HepG2 (cell line): ENCODE data around the gene PCARE. TPM values are rescaled to one million over a fixed set of nuclear protein-coding genes. Genes with fewer than 3 reads are reported as not detected.

ENCODE experiments used
- ATAC-seq: fragments of 200-7000 bp; cut with Tn5 transposase; 3 replicates; pipeline ENCODE4 v1.9.1; 2020; ENCODE audit warnings: mild to moderate bottlenecking, moderate library complexity
- BruUV-seq: library from RNA; stranded (reverse); fragments of 400-500 nt; replicated peaks from 2 replicates; lab custom pipeline; 2021; lab: Mats Ljungman, UMichigan
- CTCF ChIA-PET: fragments of 300-600 bp; formaldehyde crosslinking; extraction: SDS; loops from one replicate; lab custom pipeline; 2021; ENCODE audit warnings: low total read pairs, inconsistent platforms, low intra/inter-chr PET ratio; lab: Yijun Ruan, JAX
- POLR2A ChIA-PET: fragments of 350-600 bp; sonication (Branson Sonifier 250); formaldehyde crosslinking; loops from one replicate; lab custom pipeline; 2020; ENCODE audit warnings: antibody characterized with exemption, inconsistent platforms; lab: Yijun Ruan, JAX
- DNase-seq: peaks from one replicate; pipeline ENCODE4 v3.0.0-alpha.2; 2015; ENCODE audit warnings: low spot score
- FAIRE-seq: peaks from 3 replicates; lab custom pipeline; 2011; peaks lifted over from hg19 to GRCh38; lab: Jason Lieb, UNC
- H2AFZ ChIP-seq: one replicate; pipeline ENCODE4 v1.6.1; 2011; ENCODE audit warnings: low read length, inconsistent platforms
- H3K27ac ChIP-seq: fragments of 300-600 bp; 3 replicates; pipeline ENCODE4 v1.8.0; 2011; ENCODE audit warnings: mixed run types, mild to moderate bottlenecking, mixed read lengths, low read length, inconsistent platforms; ENCODE audit not compliant: insufficient read depth; ENCODE audit errors: extremely low read length
- H3K27me3 ChIP-seq, 2 experiments: fragments of 200-600 bp in 1 of 2; 2 replicates in 1 of 2; 3 replicates in 1 of 2; pipeline versions ENCODE4 v1.6.0 to v1.8.0; 2011; ENCODE audit warnings: low read length in 2 of 2, mild to moderate bottlenecking in 2 of 2, moderate library complexity in 2 of 2, inconsistent platforms in 1 of 2; ENCODE audit not compliant: insufficient read depth in 2 of 2, control insufficient read depth in 1 of 2
- H3K36me3 ChIP-seq, 2 experiments: fragments of 200-600 bp in 1 of 2; replicated peaks in 1 of 2; 2 replicates in 1 of 2; 3 replicates in 1 of 2; pipeline versions ENCODE4 v1.5.1 to v1.8.0; 2011; ENCODE audit warnings: low read length in 2 of 2, inconsistent platforms in 1 of 2; ENCODE audit not compliant: insufficient read depth in 2 of 2, control insufficient read depth in 1 of 2
- H3K4me1 ChIP-seq: 2 replicates; pipeline ENCODE4 v1.5.1; 2012; ENCODE audit warnings: low read length, inconsistent platforms; ENCODE audit not compliant: insufficient read depth
- H3K4me2 ChIP-seq: 2 replicates; pipeline ENCODE4 v1.6.0; 2011; ENCODE audit warnings: low read depth, low read length, inconsistent platforms
- H3K4me3 ChIP-seq, 3 experiments: fragments of 200-600 bp in 1 of 3; sonication (generic), shearing (Covaris generic) in 1 of 3; replicated peaks in 1 of 3; 2 replicates each; pipeline ENCODE4 v1.5.1; 2011 to 2016; ENCODE audit warnings: low read length in 3 of 3, inconsistent platforms in 2 of 3, low read depth in 2 of 3, mild to moderate bottlenecking in 2 of 3, control low read depth in 1 of 3, mixed read lengths in 1 of 3; ENCODE audit not compliant: insufficient read depth in 1 of 3
- H3K79me2 ChIP-seq: one replicate; pipeline ENCODE4 v1.6.1; 2011; ENCODE audit warnings: low read length, inconsistent platforms; ENCODE audit not compliant: insufficient read depth
- H3K9ac ChIP-seq: 2 replicates; pipeline ENCODE4 v1.6.0; 2011; ENCODE audit warnings: mild to moderate bottlenecking, low read depth, low read length, inconsistent platforms; ENCODE audit not compliant: insufficient read depth
- H3K9me3 ChIP-seq: 2 replicates; pipeline ENCODE4 v1.5.1; 2012; ENCODE audit warnings: mild to moderate bottlenecking, low read length
- H4K20me1 ChIP-seq: 2 replicates; pipeline ENCODE4 v1.6.0; 2011; ENCODE audit warnings: inconsistent platforms, mild to moderate bottlenecking, low read length, moderate library complexity; ENCODE audit not compliant: insufficient read depth
- BRD4 ChIP-seq: sonication (generic); formaldehyde crosslinking; IDR thresholded peaks from 2 replicates; pipeline ENCODE4 v1.4.0; 2020; ENCODE audit warnings: missing genetic modification reagents
- EED ChIP-seq: sonication (generic); formaldehyde crosslinking; IDR thresholded peaks from 2 replicates; pipeline ENCODE4 v1.5.0; 2020; ENCODE audit warnings: mild to moderate bottlenecking, missing genetic modification reagents
- GPN1 ChIP-seq: sonication (generic); formaldehyde crosslinking; IDR thresholded peaks from 2 replicates; pipeline ENCODE4 v1.5.1; 2020; ENCODE audit warnings: missing genetic modification reagents, borderline replicate concordance
- HHEX ChIP-seq: IDR thresholded peaks from 2 replicates; pipeline ENCODE4 v1.6.1; 2016; ENCODE audit warnings: control low read depth
- HNF4A ChIP-seq: sonication (generic); formaldehyde crosslinking; IDR thresholded peaks from 2 replicates; pipeline ENCODE4 v1.4.0; 2020; ENCODE audit warnings: missing genetic modification reagents
- IRF2 ChIP-seq: IDR thresholded peaks from 2 replicates; pipeline ENCODE4 v1.6.1; 2018; ENCODE audit warnings: missing genetic modification reagents, missing compliant biosample characterization
- POLR2G ChIP-seq: fragments of 200-400 bp; formaldehyde crosslinking; IDR thresholded peaks from 2 replicates; pipeline ENCODE4 v1.6.1; 2018; ENCODE audit warnings: mild to moderate bottlenecking, low read depth, low read length, moderate library complexity
- RFX1 ChIP-seq: fragments of 450-650 bp; IDR thresholded peaks from 2 replicates; pipeline ENCODE4 v1.6.1; 2017
- SOX13 ChIP-seq, 3 experiments: fragments of 450-650 bp in 1 of 3; sonication (generic) in 1 of 3; formaldehyde crosslinking in 1 of 3; IDR thresholded peaks in 2 of 3; conservative IDR thresholded peaks in 1 of 3; 2 replicates each; pipeline versions ENCODE4 v1.5.0 to v1.6.1; 2016 to 2020; ENCODE audit warnings: antibody characterized with exemption in 1 of 3, mild to moderate bottlenecking in 1 of 3, missing compliant biosample characterization in 1 of 3, missing genetic modification reagents in 1 of 3, moderate library complexity in 1 of 3
- SPEN ChIP-seq: sonication (generic); formaldehyde crosslinking; IDR thresholded peaks from 2 replicates; pipeline ENCODE4 v1.5.1; 2020; ENCODE audit warnings: low read depth, mild to moderate bottlenecking, missing genetic modification reagents
- TEAD3 ChIP-seq: optimal IDR thresholded peaks from 2 replicates; pipeline ENCODE3; 2016; ENCODE audit warnings: borderline replicate concordance
- TP53 ChIP-seq: sonication (generic); formaldehyde crosslinking; conservative IDR thresholded peaks from 2 replicates; pipeline ENCODE4 v1.4.0; 2020; ENCODE audit warnings: missing genetic modification reagents
- ZBTB21 ChIP-seq: sonication (generic); formaldehyde crosslinking; IDR thresholded peaks from 2 replicates; pipeline ENCODE4 v1.4.0; 2020; ENCODE audit warnings: missing genetic modification reagents
- ZFAT ChIP-seq: sonication (generic); formaldehyde crosslinking; conservative IDR thresholded peaks from 2 replicates; pipeline ENCODE4 v1.8.1; 2023; ENCODE audit warnings: missing genetic modification reagents, inconsistent platforms
- ZKSCAN1 ChIP-seq: fragments of 150-350 bp; IDR thresholded peaks from 2 replicates; pipeline ENCODE4 v1.6.1; 2014; ENCODE audit warnings: low read length
- ZNF180 ChIP-seq: sonication (generic); formaldehyde crosslinking; IDR thresholded peaks from 2 replicates; pipeline ENCODE4 v1.4.0; 2020; ENCODE audit warnings: low read depth, missing genetic modification reagents, borderline replicate concordance
- ZNF326 ChIP-seq: sonication (generic); formaldehyde crosslinking; IDR thresholded peaks from 2 replicates; pipeline ENCODE4 v1.4.0; 2020; ENCODE audit warnings: missing genetic modification reagents, borderline replicate concordance
- ZNF724P ChIP-seq: sonication (generic); formaldehyde crosslinking; IDR thresholded peaks from 2 replicates; pipeline ENCODE4 v1.8.0; 2022; ENCODE audit warnings: missing genetic modification reagents, borderline replicate concordance
- ZNF776 ChIP-seq: sonication (generic); formaldehyde crosslinking; IDR thresholded peaks from 2 replicates; pipeline ENCODE4 v1.4.0; 2020; ENCODE audit warnings: mild to moderate bottlenecking, missing genetic modification reagents
- WGBS: methylation state at CpG from one replicate; pipeline ENCODE4 v1.1.6; 2017; ENCODE audit warnings: low lambda C conversion rate; 5-methylcytosine and 5-hydroxymethylcytosine counted together
- in situ Hi-C: cut with HindIII; loops from 2 replicates; pipeline ENCODE4 v1.10.0; 2017; ENCODE audit warnings: low pct_unique_long_range_greater_than_20kb; ENCODE audit not compliant: extremely low pct_ligation_motif_present
- intact Hi-C: fragments of 100-400 bp; cut with micrococcal nuclease; formaldehyde crosslinking; loops from one replicate; pipeline ENCODE4 v1.10.0; 2022; ENCODE audit not compliant: unreplicated experiment
- polyA plus RNA-seq, 8 experiments: library from polyadenylated mRNA; depleted of rRNA in 3 of 8; stranded (reverse) in 7 of 8; unstranded in 1 of 8; fragments of >200 nt; fragmentation: Illumina TruSeq in 4 of 8; extraction: Trizol in 4 of 8; gene quantifications; 2 replicates each; pipeline versions ENCODE4 v1.2.1 to v1.2.3, GENCODE V29; 2011 to 2016; ENCODE audit warnings: low read depth in 4 of 8, missing spikeins in 1 of 8, mixed read lengths in 1 of 8; ENCODE audit not compliant: insufficient read depth in 1 of 8
- total RNA-seq, 5 experiments: library from RNA; depleted of rRNA; stranded (reverse); fragments of >200 nt; fragmentation: Illumina TruSeq; extraction: Trizol; gene quantifications; 2 replicates each; pipeline ENCODE4 v1.2.3, GENCODE V29; 2016; ENCODE audit warnings: low read depth in 1 of 5
- TF ChIP-seq, protein P1 (sequence below): sonication (generic); formaldehyde crosslinking; conservative IDR thresholded peaks from 2 replicates; pipeline ENCODE4 v1.4.0; 2020; ENCODE audit warnings: missing genetic modification reagents
- TF ChIP-seq, protein P2 (sequence below), 2 experiments: sonication (generic) in 1 of 2; formaldehyde crosslinking in 1 of 2; IDR thresholded peaks; 2 replicates each; pipeline versions ENCODE4 v1.5.1 to v1.6.1; 2011 to 2020; ENCODE audit warnings: borderline replicate concordance in 1 of 2, low read depth in 1 of 2, low read length in 1 of 2, mild to moderate bottlenecking in 1 of 2, missing genetic modification reagents in 1 of 2, moderate library complexity in 1 of 2

PCARE gene
- total and polyA plus RNA-seq, 2 of the 13 experiments (the other 11 are each of a cell fraction or from before 2014, with no cell fraction given): not detected

DNA sequence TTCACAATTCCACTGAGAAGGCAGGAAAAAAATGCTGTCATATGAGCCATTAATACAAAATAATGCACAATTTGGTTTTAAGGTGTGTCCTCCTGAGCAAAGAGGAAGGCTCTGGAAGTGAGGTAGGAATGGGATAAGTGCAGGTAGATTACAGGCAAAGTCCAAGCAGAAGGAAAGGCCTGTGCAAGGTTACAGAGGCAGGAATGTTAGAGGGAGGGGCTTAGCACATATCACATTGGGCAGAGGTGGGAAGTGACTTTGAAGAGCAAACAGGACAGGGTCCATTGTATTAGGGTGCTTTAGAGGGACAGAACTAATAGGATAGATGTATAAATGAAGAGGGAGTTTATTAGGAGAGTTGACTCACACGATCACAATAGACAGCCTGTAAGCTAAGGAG is 26.2 kb upstream of the PCARE start:
- FAIRE-seq (no peak), ATAC-seq (peak; percentile 48; the same call in 2 of the 3 replicates), DNase-seq (no peak)
- Histone ChIP-seq H3K36me3 (no peaks in the 10 kb centered on the region), H3K27me3 (peaks cover 1 to 25% of the 10 kb centered on the region in 2 experiments; a peak in 2 of 5 replicates), H3K9ac (no peak overlapping the region), H3K4me1 (peaks cover 12% of the 10 kb centered on the region; the same call in 1 of the 2 replicates), H2AFZ (no peak overlapping the region), H3K79me2 (no peaks in the 10 kb centered on the region), H4K20me1 (no peaks in the 10 kb centered on the region), H3K4me2 (no peak overlapping the region), H3K27ac (no peak overlapping the region), H3K4me3 (no peak overlapping the region), H3K9me3 (0 out of 2 replicates have a peak, but pooled peaks cover 5% of the 10 kb centered on the region)
- CTCF ChIA-PET: no interaction called here
- no peak for TF ChIP-seq GPN1 (CRISPR knock-in tag)
- no peak for TF ChIP-seq SOX13 (IDR thresholded peaks at IDR 0.05)
- TF ChIP-seq SOX13 (CRISPR knock-in tag; conservative IDR thresholded peaks at IDR 0.05 in 1 of 2, IDR thresholded peaks at IDR 0.05 in 1 of 2): peak in 1 of 2 experiments; percentile 16; a peak in 1 of 4 replicates
- TF ChIP-seq, protein P1, sequence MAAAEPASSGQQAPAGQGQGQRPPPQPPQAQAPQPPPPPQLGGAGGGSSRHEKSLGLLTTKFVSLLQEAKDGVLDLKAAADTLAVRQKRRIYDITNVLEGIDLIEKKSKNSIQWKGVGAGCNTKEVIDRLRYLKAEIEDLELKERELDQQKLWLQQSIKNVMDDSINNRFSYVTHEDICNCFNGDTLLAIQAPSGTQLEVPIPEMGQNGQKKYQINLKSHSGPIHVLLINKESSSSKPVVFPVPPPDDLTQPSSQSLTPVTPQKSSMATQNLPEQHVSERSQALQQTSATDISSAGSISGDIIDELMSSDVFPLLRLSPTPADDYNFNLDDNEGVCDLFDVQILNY (CRISPR knock-in tag): no peak
- TF ChIP-seq ZNF724P (CRISPR knock-in tag): peak; percentile 98
- TF ChIP-seq HNF4A (CRISPR knock-in tag): peak; percentile 30
- TF ChIP-seq ZFAT (CRISPR knock-in tag): no peak
- TF ChIP-seq TP53: no peak
- no peak for TF ChIP-seq BRD4 (CRISPR knock-in tag)
- no peak for TF ChIP-seq IRF2 (CRISPR knock-in tag)
- TF ChIP-seq TEAD3: peak; percentile 36
- TF ChIP-seq HHEX (CRISPR knock-in tag): no peak
- TF ChIP-seq EED (CRISPR knock-in tag): no peak
- TF ChIP-seq RFX1: no peak
- no peak for TF ChIP-seq ZNF326 (CRISPR knock-in tag)
- no peak for TF ChIP-seq ZKSCAN1
- TF ChIP-seq, protein P2, sequence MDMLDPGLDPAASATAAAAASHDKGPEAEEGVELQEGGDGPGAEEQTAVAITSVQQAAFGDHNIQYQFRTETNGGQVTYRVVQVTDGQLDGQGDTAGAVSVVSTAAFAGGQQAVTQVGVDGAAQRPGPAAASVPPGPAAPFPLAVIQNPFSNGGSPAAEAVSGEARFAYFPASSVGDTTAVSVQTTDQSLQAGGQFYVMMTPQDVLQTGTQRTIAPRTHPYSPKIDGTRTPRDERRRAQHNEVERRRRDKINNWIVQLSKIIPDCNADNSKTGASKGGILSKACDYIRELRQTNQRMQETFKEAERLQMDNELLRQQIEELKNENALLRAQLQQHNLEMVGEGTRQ (IDR thresholded peaks at IDR 0.05; ENCODE audit: low read depth, low read length): no peak
- TF ChIP-seq, protein P2 (CRISPR knock-in tag; IDR thresholded peaks at IDR 0.05; ENCODE audit: borderline replicate concordance): no peak
- TF ChIP-seq POLR2G: no peak
- TF ChIP-seq ZNF776: no peak
- no peak for TF ChIP-seq ZBTB21 (CRISPR knock-in tag)
- no peak for TF ChIP-seq ZNF180 (CRISPR knock-in tag)
- TF ChIP-seq SPEN (CRISPR knock-in tag): no peak
- in situ Hi-C loops (no loop called here), intact Hi-C loops (no loop called here)
- no TSS peak for BruUV-seq
- WGBS: 0% methylated on average over 1 of the region's 1 CpG
- POLR2A ChIA-PET: no interaction called here
